DOHH2 (cell line): Measurements from ENCODE around the gene LGALS8.

Source experiments
- CTCF ChIP-seq: fragments of 200-600 bp; sonication (generic); IDR thresholded peaks from one replicate; pipeline ENCODE4 v1.5.1; 2014; ENCODE audit warnings: antibody characterized with exemption, mild to moderate bottlenecking, low read depth, low read length; ENCODE audit not compliant: poor library complexity, severe bottlenecking
- EZH2phosphoT487 ChIP-seq: fragments of 200-600 bp; sonication (generic); IDR thresholded peaks from 2 replicates; pipeline ENCODE4 v1.6.1; 2017; ENCODE audit warnings: borderline replicate concordance, mild to moderate bottlenecking, antibody characterized with exemption, low read length, moderate library complexity, mixed read lengths

DNA sequence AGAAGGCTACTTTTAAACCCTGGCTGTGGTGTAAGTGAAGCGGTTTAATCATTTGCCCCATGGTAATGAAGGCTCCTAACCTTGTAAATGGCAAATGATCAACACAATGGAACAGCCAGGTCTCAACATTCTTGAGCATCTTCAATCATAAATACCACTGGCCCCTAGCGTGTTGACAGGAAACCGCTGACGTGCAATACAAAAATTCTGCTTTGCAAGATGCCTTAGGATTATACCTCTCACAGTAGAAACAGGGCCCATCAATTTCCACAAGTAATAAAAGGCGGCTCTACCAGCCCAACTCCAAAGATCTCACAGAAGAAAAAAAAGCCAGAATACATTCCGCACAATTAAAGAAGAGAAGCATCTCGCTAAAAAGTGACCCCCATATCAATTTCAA, 32.8 kb downstream of the LGALS8 start:
- TF ChIP-seq CTCF (no peak), EZH2phosphoT487 (no peak)
